ENCODE measurements around the gene GLG1.
"Not testable (repeated sequence)": the region's sequence is repeated elsewhere in the genome, so short reads cannot be mapped to it uniquely, and the experiment has no call there.

The GLG1 gene

DNA sequence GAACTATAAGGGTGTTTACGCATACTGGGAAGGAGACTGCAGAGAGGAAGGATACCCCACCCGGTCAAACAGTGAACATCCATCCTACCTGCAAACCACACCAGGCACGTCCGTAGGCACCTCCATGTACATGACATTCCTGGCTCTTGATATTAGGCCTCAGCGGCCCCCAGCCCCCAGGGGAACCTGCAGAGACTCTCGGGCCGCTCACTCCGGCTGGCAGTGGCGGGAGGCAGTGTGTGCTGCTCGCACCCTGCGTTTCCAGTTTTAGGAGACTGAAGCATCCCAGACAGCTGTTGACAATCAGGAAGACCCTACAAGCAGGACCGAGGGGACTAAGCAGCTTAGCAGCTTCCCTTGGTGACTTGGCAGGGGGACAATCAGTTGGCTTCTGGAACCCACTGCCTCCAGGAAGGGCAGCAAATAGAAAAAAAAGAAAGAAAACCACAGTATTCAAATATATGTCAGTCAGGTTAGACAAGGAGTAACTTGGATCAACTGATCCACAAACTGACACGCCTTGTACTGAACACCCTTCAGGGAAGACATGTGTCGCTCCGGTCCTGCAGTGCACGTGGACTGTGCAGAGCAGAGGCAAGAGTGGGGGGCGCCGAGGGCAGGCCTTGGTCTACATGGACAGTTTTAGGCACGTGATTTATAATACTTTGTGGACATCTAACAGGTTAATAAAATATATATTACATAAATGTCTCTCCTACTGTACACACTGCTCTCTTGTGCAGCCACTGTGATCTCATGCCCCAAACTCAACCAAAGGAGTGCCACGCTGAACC is 155.8 kb downstream of the GLG1 start:
- no peak overlapping the region for H3K27ac ChIP-seq (ENCODE audit: insufficient read depth, low read depth, low read length, poor library complexity, severe bottlenecking)
- no peaks in the 10 kb centered on the region for H3K9me3 ChIP-seq (ENCODE audit: control insufficient read depth, low read length)
- no peaks in the 10 kb centered on the region for H3K4me1 ChIP-seq (ENCODE audit: control insufficient read depth, insufficient read depth, low read length)
- H3K4me3 ChIP-seq (ENCODE audit: insufficient read depth, low read depth, low read length): no peak overlapping the region
- H3K27me3 ChIP-seq (ENCODE audit: control insufficient read depth, insufficient read depth, low read length, poor library complexity, severe bottlenecking): no peaks in the 10 kb centered on the region
- peaks cover 23% of the 10 kb centered on the region for H3K36me3 ChIP-seq (ENCODE audit: control insufficient read depth, insufficient read depth, low read length)
- 96% methylated on average over 19 to 20 of the region's 20 CpGs for WGBS, 2 experiments

DNA sequence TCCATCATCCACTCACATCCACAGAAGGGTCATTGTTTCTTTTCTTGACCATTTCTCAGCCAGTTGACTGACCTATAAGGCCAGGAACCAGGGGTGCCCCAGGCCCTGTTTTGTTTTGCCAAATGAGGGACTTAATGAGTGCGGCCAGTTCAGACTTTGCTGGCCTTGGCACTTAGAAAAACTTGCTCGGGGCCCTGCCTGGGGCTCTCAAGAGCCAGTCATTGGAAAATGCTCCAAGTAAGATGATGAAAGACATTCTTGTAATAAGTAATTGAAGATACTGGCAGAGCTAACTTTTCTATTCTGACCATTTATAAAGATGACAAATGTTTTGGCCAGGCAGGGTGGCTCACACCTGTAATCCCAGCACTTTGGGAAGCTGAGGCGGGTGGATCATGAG is 156.7 kb downstream of the GLG1 start:
- H3K27ac ChIP-seq (ENCODE audit: insufficient read depth, low read depth, low read length, poor library complexity, severe bottlenecking): no peak overlapping the region
- no peaks in the 10 kb centered on the region for H3K4me1 ChIP-seq (ENCODE audit: control insufficient read depth, insufficient read depth, low read length)
- peaks cover 23% of the 10 kb centered on the region for H3K36me3 ChIP-seq (ENCODE audit: control insufficient read depth, insufficient read depth, low read length)
- 89 to 92% methylated on average over 3 of the region's 3 CpGs for WGBS, 2 experiments
- H3K27me3 ChIP-seq (ENCODE audit: control insufficient read depth, insufficient read depth, low read length, poor library complexity, severe bottlenecking): no peaks in the 10 kb centered on the region
- no peaks in the 10 kb centered on the region for H3K9me3 ChIP-seq (ENCODE audit: control insufficient read depth, low read length)
- no peak overlapping the region for H3K4me3 ChIP-seq (ENCODE audit: insufficient read depth, low read depth, low read length)

DNA sequence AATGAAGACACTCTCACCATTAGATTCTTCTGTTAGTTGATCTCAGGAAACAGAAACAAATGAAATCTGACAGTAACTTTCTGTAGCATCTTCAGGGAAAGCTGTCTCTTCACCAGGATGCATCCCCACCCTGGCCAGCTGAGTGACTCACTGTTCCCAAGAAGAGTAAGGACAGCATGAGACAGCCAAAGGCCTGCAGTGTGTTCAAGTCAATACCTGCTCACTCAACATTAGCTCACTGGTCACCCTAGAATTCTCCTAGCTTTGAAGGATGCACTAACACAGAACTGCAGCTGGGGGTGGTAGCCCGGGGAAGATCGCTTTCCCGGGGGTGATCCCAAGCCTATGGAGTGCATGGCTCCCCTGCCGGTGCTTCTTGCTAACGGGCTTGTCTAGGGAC is 157.4 kb downstream of the GLG1 start:
- H3K4me1 ChIP-seq (ENCODE audit: control insufficient read depth, insufficient read depth, low read length): no peaks in the 10 kb centered on the region
- H3K27ac ChIP-seq (ENCODE audit: insufficient read depth, low read depth, low read length, poor library complexity, severe bottlenecking): no peak overlapping the region
- no peaks in the 10 kb centered on the region for H3K9me3 ChIP-seq (ENCODE audit: control insufficient read depth, low read length)
- 95 to 96% methylated on average over 5 of the region's 5 CpGs for WGBS, 2 experiments
- no peaks in the 10 kb centered on the region for H3K27me3 ChIP-seq (ENCODE audit: control insufficient read depth, insufficient read depth, low read length, poor library complexity, severe bottlenecking)
- H3K36me3 ChIP-seq (ENCODE audit: control insufficient read depth, insufficient read depth, low read length): peaks cover 23% of the 10 kb centered on the region
- H3K4me3 ChIP-seq (ENCODE audit: insufficient read depth, low read depth, low read length): no peak overlapping the region

DNA sequence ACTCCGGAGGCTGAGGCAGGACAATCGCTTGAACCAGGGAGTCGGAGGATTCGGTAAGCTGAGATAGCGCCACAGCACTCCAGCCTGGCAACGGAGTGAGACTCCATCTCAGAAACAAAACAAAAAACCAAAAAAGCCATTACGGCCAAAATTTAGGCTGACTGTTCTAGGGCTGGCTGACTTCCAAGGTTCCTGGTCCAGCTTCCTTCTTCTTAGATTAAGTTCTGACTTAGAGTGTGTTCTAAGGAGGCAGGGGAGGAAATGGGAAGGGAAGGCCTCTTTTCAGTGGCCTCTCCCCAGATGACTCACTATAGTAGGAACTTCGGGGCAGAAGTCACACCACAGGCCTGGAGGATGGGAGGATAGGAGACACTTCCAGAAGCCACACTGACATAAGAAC is 157.9 kb downstream of the GLG1 start:
- Histone ChIP-seq H3K27ac (ENCODE audit: insufficient read depth, low read depth, low read length, poor library complexity, severe bottlenecking) (no peak overlapping the region), H3K4me3 (ENCODE audit: insufficient read depth, low read depth, low read length) (no peak overlapping the region), H3K36me3 (ENCODE audit: control insufficient read depth, insufficient read depth, low read length) (peaks cover 23% of the 10 kb centered on the region), H3K9me3 (ENCODE audit: control insufficient read depth, low read length) (no peaks in the 10 kb centered on the region), H3K4me1 (ENCODE audit: control insufficient read depth, insufficient read depth, low read length) (no peaks in the 10 kb centered on the region), H3K27me3 (ENCODE audit: control insufficient read depth, insufficient read depth, low read length, poor library complexity, severe bottlenecking) (no peaks in the 10 kb centered on the region)
- 94 to 98% methylated on average over 8 of the region's 8 CpGs for WGBS, 2 experiments

DNA sequence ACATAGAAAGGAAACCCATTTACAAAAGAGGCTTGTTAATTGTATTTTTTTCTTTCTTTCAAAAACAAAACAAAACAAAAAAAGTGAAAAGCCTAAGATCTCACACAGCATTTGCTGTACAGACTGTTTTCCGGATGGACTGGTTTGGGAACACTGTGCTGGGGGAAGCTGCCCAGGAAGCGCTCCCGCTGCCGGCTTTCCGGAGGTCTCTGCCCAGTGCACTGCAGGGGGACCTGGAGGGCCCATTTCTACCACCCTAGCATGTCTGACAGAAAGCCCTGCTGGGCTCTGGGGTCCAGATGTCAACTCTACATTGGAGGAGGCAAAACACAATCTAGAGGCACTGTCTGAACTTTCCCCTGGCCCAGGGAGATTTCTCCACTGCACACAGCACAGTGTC is 159.3 kb downstream of the GLG1 start:
- Histone ChIP-seq H3K4me1 (ENCODE audit: control insufficient read depth, insufficient read depth, low read length) (no peaks in the 10 kb centered on the region), H3K9me3 (ENCODE audit: control insufficient read depth, low read length) (no peaks in the 10 kb centered on the region), H3K36me3 (ENCODE audit: control insufficient read depth, insufficient read depth, low read length) (peaks cover 20% of the 10 kb centered on the region), H3K27me3 (ENCODE audit: control insufficient read depth, insufficient read depth, low read length, poor library complexity, severe bottlenecking) (no peaks in the 10 kb centered on the region), H3K4me3 (ENCODE audit: insufficient read depth, low read depth, low read length) (no peak overlapping the region), H3K27ac (ENCODE audit: insufficient read depth, low read depth, low read length, poor library complexity, severe bottlenecking) (no peak overlapping the region)
- WGBS, 2 experiments: 95 to 96% methylated on average over 5 of the region's 5 CpGs

DNA sequence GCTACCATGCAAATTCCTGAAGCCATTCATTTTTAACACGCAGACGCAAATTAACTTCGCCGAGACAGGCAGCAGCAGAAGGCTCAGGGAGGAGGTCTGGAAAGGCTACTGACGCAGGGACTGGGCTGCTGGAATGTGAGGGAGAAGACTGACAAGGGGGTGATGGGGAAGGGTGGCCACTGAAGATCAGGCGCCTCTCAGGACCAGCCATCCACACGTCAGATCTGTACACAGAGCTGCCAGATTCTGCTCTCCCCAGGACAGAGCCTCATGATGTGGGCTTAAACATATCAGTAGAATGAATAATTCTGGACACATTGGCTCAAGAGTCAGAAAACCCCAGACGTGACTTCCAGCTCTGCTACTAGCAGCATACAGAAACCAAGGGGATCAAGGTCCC is 160.0 kb downstream of the GLG1 start:
- WGBS, 2 experiments: 93 to 94% methylated on average over 8 of the region's 8 CpGs

DNA sequence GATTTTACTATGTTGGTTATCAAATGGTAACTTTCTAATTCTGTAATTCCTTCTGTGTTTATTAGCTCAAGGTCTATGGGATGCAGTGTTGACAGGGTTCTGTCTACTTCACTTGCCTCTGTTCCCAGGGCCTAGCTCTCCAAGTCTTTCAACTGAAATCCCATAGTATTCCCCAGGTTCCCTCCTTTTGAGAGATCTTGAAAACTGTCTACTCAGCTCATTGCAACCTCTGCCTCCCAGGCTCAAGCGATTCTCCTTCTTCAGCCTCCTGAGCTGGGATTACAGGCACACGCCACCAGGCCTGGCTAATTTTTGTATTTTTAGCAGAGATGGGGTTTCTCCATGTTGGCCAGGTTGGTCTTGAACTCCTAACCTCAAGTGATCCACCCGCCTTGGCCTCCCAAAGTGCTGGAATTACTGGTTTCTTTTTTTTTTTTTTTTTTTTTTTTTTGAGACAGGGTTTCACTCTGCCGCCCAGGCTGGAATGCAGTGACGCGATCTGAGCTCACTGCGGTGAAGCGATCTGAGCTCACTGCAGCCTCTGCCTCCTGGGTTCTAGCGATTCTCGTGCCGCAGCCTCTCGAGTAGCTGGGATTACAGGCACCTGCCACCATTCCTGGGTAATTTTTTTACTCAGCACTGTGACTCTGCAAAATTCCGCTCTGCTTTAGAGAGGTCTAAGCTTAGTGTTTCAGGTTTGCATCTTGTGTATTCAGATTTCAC is 163.1 kb downstream of the GLG1 start:
- H3K27me3 ChIP-seq (ENCODE audit: control insufficient read depth, insufficient read depth, low read length, poor library complexity, severe bottlenecking); H3K4me3 ChIP-seq (ENCODE audit: insufficient read depth, low read depth, low read length); H3K4me1 ChIP-seq (ENCODE audit: control insufficient read depth, insufficient read depth, low read length); H3K27ac ChIP-seq (ENCODE audit: insufficient read depth, low read depth, low read length, poor library complexity, severe bottlenecking); H3K9me3 ChIP-seq (ENCODE audit: control insufficient read depth, low read length); H3K36me3 ChIP-seq (ENCODE audit: control insufficient read depth, insufficient read depth, low read length): not testable (repeated sequence)
- 92 to 96% methylated on average over 12 of the region's 13 CpGs for WGBS, 2 experiments

More for the DNA sequence above, 160.0 kb downstream of the GLG1 start:
- H3K27me3 ChIP-seq (ENCODE audit: control insufficient read depth, insufficient read depth, low read length, poor library complexity, severe bottlenecking): no peaks in the 10 kb centered on the region
- no peak overlapping the region for H3K27ac ChIP-seq (ENCODE audit: insufficient read depth, low read depth, low read length, poor library complexity, severe bottlenecking)
- H3K4me3 ChIP-seq (ENCODE audit: insufficient read depth, low read depth, low read length): no peak overlapping the region
- no peaks in the 10 kb centered on the region for H3K9me3 ChIP-seq (ENCODE audit: control insufficient read depth, low read length)
- H3K4me1 ChIP-seq (ENCODE audit: control insufficient read depth, insufficient read depth, low read length): no peaks in the 10 kb centered on the region
- peaks cover 13% of the 10 kb centered on the region for H3K36me3 ChIP-seq (ENCODE audit: control insufficient read depth, insufficient read depth, low read length)

DNA sequence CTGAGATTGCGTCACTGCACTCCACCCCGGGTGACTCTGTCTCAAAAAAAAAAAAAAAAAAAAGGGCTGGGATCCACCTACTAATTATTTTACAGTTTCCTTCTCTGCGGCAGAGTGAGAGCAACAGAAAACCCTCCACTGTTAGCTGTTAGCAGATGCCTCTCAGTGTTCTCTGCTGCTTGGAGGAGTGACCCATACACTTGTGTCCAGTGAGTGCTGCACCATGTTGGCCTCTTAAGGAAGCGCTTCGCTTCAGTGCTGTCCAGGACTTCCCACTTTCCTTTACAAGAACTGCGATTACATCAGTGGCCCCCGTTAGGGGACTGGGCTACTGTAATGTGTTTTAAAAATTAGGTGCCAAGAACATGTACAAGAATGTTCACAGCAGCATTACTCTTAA is 167.2 kb downstream of the GLG1 start:
- H3K9me3 ChIP-seq (ENCODE audit: control insufficient read depth, low read length): no peaks in the 10 kb centered on the region
- no peaks in the 10 kb centered on the region for H3K36me3 ChIP-seq (ENCODE audit: control insufficient read depth, insufficient read depth, low read length)
- no peak overlapping the region for H3K4me3 ChIP-seq (ENCODE audit: insufficient read depth, low read depth, low read length)
- WGBS, 2 experiments: 94 to 95% methylated on average over 7 of the region's 7 CpGs
- no peaks in the 10 kb centered on the region for H3K27me3 ChIP-seq (ENCODE audit: control insufficient read depth, insufficient read depth, low read length, poor library complexity, severe bottlenecking)
- H3K27ac ChIP-seq (ENCODE audit: insufficient read depth, low read depth, low read length, poor library complexity, severe bottlenecking): no peak overlapping the region
- H3K4me1 ChIP-seq (ENCODE audit: control insufficient read depth, insufficient read depth, low read length): no peaks in the 10 kb centered on the region

DNA sequence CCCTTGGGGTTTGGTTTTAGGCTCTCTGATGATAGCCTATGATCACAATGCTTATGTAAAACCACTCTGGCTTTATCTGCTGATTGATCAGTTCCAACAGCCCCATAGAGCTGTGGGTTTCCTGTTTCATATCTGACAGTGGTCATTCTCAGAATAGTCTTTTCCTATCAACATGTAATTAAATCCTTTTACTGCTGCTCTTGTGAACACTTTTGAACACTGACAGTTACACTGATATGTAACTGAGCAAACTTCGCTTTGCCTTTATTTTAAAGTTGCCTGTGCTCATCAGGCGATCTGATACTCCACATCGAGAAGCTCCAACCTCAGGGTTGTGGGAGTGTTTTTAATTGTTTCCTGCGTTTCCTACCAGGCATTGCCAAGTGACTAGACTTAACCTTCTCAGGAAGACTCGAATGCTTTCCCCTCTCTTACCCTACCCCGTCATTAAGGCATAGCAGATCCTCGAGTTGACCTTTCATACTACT is 168.4 kb downstream of the GLG1 start:
- Histone ChIP-seq H3K4me3 (ENCODE audit: insufficient read depth, low read depth, low read length) (no peak overlapping the region), H3K27ac (ENCODE audit: insufficient read depth, low read depth, low read length, poor library complexity, severe bottlenecking) (no peak overlapping the region), H3K9me3 (ENCODE audit: control insufficient read depth, low read length) (no peaks in the 10 kb centered on the region), H3K27me3 (ENCODE audit: control insufficient read depth, insufficient read depth, low read length, poor library complexity, severe bottlenecking) (no peaks in the 10 kb centered on the region), H3K36me3 (ENCODE audit: control insufficient read depth, insufficient read depth, low read length) (no peaks in the 10 kb centered on the region), H3K4me1 (ENCODE audit: control insufficient read depth, insufficient read depth, low read length) (no peaks in the 10 kb centered on the region)
- WGBS, 2 experiments: 89 to 97% methylated on average over 7 of the region's 7 CpGs

DNA sequence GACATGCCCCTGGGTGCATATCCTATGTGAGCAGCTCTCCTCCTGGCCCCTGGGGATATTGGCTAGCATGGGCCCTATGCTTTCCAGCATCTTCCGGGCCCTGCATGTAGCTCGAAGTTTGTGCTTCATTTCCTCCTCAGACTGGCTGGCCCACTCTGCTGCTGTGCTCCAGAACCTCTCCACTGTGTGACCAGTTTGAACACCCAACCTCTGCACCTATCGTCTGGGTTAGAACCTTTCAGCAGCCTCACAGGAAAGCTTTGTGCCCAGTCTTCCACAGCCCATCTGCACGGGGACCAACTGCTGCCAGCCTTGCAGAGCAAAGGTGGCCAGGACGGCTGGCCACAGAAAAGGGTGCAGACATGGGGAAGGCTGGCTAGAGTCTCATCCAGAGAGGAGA is 175.4 kb downstream of the GLG1 start:
- H3K36me3 ChIP-seq (ENCODE audit: control insufficient read depth, insufficient read depth, low read length): no peaks in the 10 kb centered on the region
- 90 to 92% methylated on average over 5 of the region's 5 CpGs for WGBS, 2 experiments
- H3K4me3 ChIP-seq (ENCODE audit: insufficient read depth, low read depth, low read length): no peak overlapping the region
- H3K27ac ChIP-seq (ENCODE audit: insufficient read depth, low read depth, low read length, poor library complexity, severe bottlenecking): no peak overlapping the region
- no peaks in the 10 kb centered on the region for H3K9me3 ChIP-seq (ENCODE audit: control insufficient read depth, low read length)
- no peaks in the 10 kb centered on the region for H3K27me3 ChIP-seq (ENCODE audit: control insufficient read depth, insufficient read depth, low read length, poor library complexity, severe bottlenecking)
- no peaks in the 10 kb centered on the region for H3K4me1 ChIP-seq (ENCODE audit: control insufficient read depth, insufficient read depth, low read length)
